ENCODE measurements around the gene MAGI2. TPM values are rescaled to one million over a fixed set of nuclear protein-coding genes. Genes with fewer than 3 reads are reported as not detected.

Gene MAGI2
- total RNA-seq, 1 donor from 2014 or later: 6.9 TPM

- no peak for DNase-seq (ENCODE audit: extremely low spot score in 2 of 2)
- no peak overlapping the region for H3K4me3 ChIP-seq
- TF ChIP-seq POLR2AphosphoS5 (IDR thresholded peaks at IDR 0.05; ENCODE audit: insufficient read depth in 1 of 2, low read depth in 1 of 2) (no peak), POLR2A (IDR thresholded peaks at IDR 0.05) (no peak), CTCF (IDR thresholded peaks at IDR 0.05) (no peak)
- no peaks in the 10 kb centered on the region for H3K9me3 ChIP-seq
- H3K27me3 ChIP-seq: no peaks in the 10 kb centered on the region
- H3K27ac ChIP-seq: no peak overlapping the region
- H3K4me1 ChIP-seq: no peaks in the 10 kb centered on the region
- no peaks in the 10 kb centered on the region for H3K36me3 ChIP-seq
- intact Hi-C loops (cut with DNase I): no loop called here
Measured at GRCh38 chr7:78695826-78696225, 757.6 kb downstream of the MAGI2 start.

- intact Hi-C loops (cut with DNase I): no loop called here
- Histone ChIP-seq H3K27ac (no peak overlapping the region), H3K9me3 (no peaks in the 10 kb centered on the region), H3K4me1 (no peaks in the 10 kb centered on the region), H3K36me3 (no peaks in the 10 kb centered on the region), H3K4me3 (no peak overlapping the region), H3K27me3 (no peaks in the 10 kb centered on the region)
- no peak for DNase-seq (ENCODE audit: extremely low spot score in 2 of 2)
- no peak for TF ChIP-seq POLR2A (IDR thresholded peaks at IDR 0.05)
- TF ChIP-seq POLR2AphosphoS5 (IDR thresholded peaks at IDR 0.05; ENCODE audit: insufficient read depth in 1 of 2, low read depth in 1 of 2): no peak
- no peak for TF ChIP-seq CTCF (IDR thresholded peaks at IDR 0.05)
Measured at GRCh38 chr7:78691584-78691983, 761.9 kb downstream of the MAGI2 start.

- Histone ChIP-seq H3K27me3 (no peaks in the 10 kb centered on the region), H3K27ac (no peak overlapping the region), H3K4me3 (no peak overlapping the region), H3K36me3 (no peaks in the 10 kb centered on the region), H3K9me3 (no peaks in the 10 kb centered on the region), H3K4me1 (no peaks in the 10 kb centered on the region)
- TF ChIP-seq POLR2AphosphoS5 (IDR thresholded peaks at IDR 0.05; ENCODE audit: insufficient read depth in 1 of 2, low read depth in 1 of 2): no peak
- TF ChIP-seq POLR2A (IDR thresholded peaks at IDR 0.05): no peak
- no peak for TF ChIP-seq CTCF (IDR thresholded peaks at IDR 0.05)
- intact Hi-C loops (cut with DNase I): no loop called here
- DNase-seq (ENCODE audit: extremely low spot score in 2 of 2): no peak
Measured at GRCh38 chr7:78690174-78690573, 763.3 kb downstream of the MAGI2 start.

GRCh38 chr7:78688376-78688775 lies 765.1 kb downstream of the MAGI2 start:
- TF ChIP-seq POLR2A (IDR thresholded peaks at IDR 0.05) (no peak), POLR2AphosphoS5 (IDR thresholded peaks at IDR 0.05; ENCODE audit: insufficient read depth in 1 of 2, low read depth in 1 of 2) (no peak), CTCF (IDR thresholded peaks at IDR 0.05) (no peak)
- Histone ChIP-seq H3K4me3 (no peak overlapping the region), H3K27me3 (no peaks in the 10 kb centered on the region), H3K27ac (no peak overlapping the region), H3K4me1 (no peaks in the 10 kb centered on the region), H3K36me3 (no peaks in the 10 kb centered on the region), H3K9me3 (no peaks in the 10 kb centered on the region)
- no peak for DNase-seq (ENCODE audit: extremely low spot score in 2 of 2)
- intact Hi-C loops (cut with DNase I): no loop called here

- Histone ChIP-seq H3K27me3 (no peaks in the 10 kb centered on the region), H3K4me1 (no peaks in the 10 kb centered on the region), H3K4me3 (no peak overlapping the region), H3K27ac (no peak overlapping the region), H3K36me3 (no peaks in the 10 kb centered on the region), H3K9me3 (no peaks in the 10 kb centered on the region)
- intact Hi-C loops (cut with DNase I): no loop called here
- no peak for DNase-seq (ENCODE audit: extremely low spot score in 2 of 2)
- no peak for TF ChIP-seq POLR2A (IDR thresholded peaks at IDR 0.05)
- TF ChIP-seq POLR2AphosphoS5 (IDR thresholded peaks at IDR 0.05; ENCODE audit: insufficient read depth in 1 of 2, low read depth in 1 of 2): no peak
- no peak for TF ChIP-seq CTCF (IDR thresholded peaks at IDR 0.05)
Measured at GRCh38 chr7:78686189-78686588, 767.3 kb downstream of the MAGI2 start.
